ENCODE measurements around the gene PGM1. TPM values are rescaled to one million over a fixed set of nuclear protein-coding genes. Genes with fewer than 3 reads are reported as not detected.

Gene PGM1
- total RNA-seq, 8 experiments from 2014 or later: 24.4 to 50.1 (median 34.2) TPM

DNA sequence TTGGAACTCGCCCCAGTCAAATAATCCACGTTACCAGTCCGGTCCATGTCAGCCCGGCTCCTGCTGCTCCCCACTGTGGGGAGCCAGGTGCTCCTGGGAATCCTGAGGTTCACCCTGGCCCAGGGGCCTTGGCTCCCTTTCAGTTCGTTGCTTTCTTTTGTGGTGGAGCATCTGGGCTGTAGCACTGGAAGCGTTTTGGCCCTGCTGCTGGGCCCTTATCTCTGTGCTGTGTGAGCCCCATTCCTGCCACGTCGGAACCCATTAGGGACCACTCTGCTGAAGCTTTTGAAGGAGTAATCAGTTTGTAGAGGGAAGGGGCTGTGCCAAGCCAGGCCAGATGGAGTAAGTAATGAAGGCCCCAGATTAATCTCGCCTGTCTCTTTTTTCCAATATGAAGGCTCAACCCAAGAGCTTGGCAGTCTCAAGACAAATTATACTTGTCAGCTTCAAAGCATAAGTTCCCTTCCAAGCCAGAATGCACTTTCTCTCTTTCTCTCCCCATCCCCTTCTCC lies 82.3 kb downstream of the PGM1 start:
- whole genome bisulfite sequencing, 10 experiments: 20 to 100% (median 79%) methylated on average over 1 to 7 of the region's 9 CpGs; no CpG with 5 or more reads in 1 of the 10 experiments
- ATAC-seq (replicated peaks in 6 of 8): peak in 1 of 8 experiments; percentile 46

DNA sequence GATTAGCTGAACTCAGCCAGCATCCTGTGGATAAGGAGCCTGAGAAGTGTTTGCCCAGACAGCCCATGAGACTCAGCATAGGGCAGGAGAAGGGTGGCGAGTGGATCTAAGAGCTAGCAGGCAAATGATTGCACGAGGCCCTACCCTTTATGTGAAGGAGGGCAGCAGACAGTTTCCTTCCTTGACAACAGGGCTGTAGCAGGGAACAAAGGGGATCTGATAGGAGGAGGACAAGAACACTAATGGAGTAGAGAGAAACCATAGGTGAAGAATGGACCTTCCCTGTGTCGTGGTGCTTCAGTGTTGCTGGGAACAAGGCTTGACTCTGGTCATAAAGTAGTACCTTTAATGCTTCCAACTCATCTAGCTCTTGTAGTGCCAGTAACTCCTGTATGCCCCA lies 84.3 kb downstream of the PGM1 start:
- ATAC-seq (replicated peaks in 6 of 8): no peak
- WGBS, 10 experiments: 65 to 89% (median 78%) methylated on average over 2 to 3 of the region's 3 CpGs; no CpG with 5 or more reads in 3 of the 10 experiments

More for the DNA sequence above, 82.3 kb downstream of the PGM1 start:
- in situ Hi-C loops (cut with MboI; ENCODE audit: low pct_unique_long_range_greater_than_20kb in 2 of 9, low sequenced_read_pairs in 9 of 9, unreplicated experiment in 9 of 9): loop anchor here in 5 of 9 experiments (10.0 to 25.0 kb wide), 3 partner anchors 237 to 569 kb away; no protein-coding TSS in a partner anchor
- Histone ChIP-seq H3K4me3 (no peak overlapping the region), H3K4me1 (replicated peaks in 1 of 2) (no peaks in the 10 kb centered on the region), H3K27ac (no peak overlapping the region)

GRCh38 chr1:63678200-63678599 lies 85.0 kb downstream of the PGM1 start:
- in situ Hi-C loops (cut with MboI; ENCODE audit: low pct_unique_long_range_greater_than_20kb in 2 of 9, low sequenced_read_pairs in 9 of 9, unreplicated experiment in 9 of 9): loop anchor here in 5 of 9 experiments (10.0 to 25.0 kb wide), 3 partner anchors 234 to 567 kb away; no protein-coding TSS in a partner anchor

More for the DNA sequence above, 84.3 kb downstream of the PGM1 start:
- H3K4me3 ChIP-seq: no peak overlapping the region
- in situ Hi-C loops (cut with MboI; ENCODE audit: low pct_unique_long_range_greater_than_20kb in 2 of 9, low sequenced_read_pairs in 9 of 9, unreplicated experiment in 9 of 9): loop anchor here in 5 of 9 experiments (10.0 to 25.0 kb wide), 3 partner anchors 235 to 567 kb away; no protein-coding TSS in a partner anchor
- H3K4me1 ChIP-seq (replicated peaks in 1 of 2): no peaks in the 10 kb centered on the region
- no peak overlapping the region for H3K27ac ChIP-seq

GRCh38 chr1:63679076-63679475 lies 85.9 kb downstream of the PGM1 start:
- WGBS, 10 experiments: 17 to 94% (median 79%) methylated on average over 1 to 2 of the region's 2 CpGs
- no peak for ATAC-seq (replicated peaks in 6 of 8)
- in situ Hi-C loops (cut with MboI; ENCODE audit: low pct_unique_long_range_greater_than_20kb in 2 of 9, low sequenced_read_pairs in 9 of 9, unreplicated experiment in 9 of 9): loop anchor here in 5 of 9 experiments (10.0 to 25.0 kb wide), 3 partner anchors 233 to 566 kb away; no protein-coding TSS in a partner anchor
- Histone ChIP-seq H3K4me1 (replicated peaks in 1 of 2) (no peaks in the 10 kb centered on the region), H3K4me3 (no peak overlapping the region), H3K27ac (no peak overlapping the region)

More at GRCh38 chr1:63678200-63678599, 85.0 kb downstream of the PGM1 start:
- Histone ChIP-seq H3K4me3 (no peak overlapping the region), H3K4me1 (replicated peaks in 1 of 2) (no peaks in the 10 kb centered on the region), H3K27ac (no peak overlapping the region)
- ATAC-seq (replicated peaks in 6 of 8): no peak
- 67 to 71% (median 70%) methylated on average over 1 of the region's 1 CpG; no CpG with 5 or more reads in 7 of the 10 experiments for WGBS, 10 experiments

GRCh38 chr1:63679589-63679988 lies 86.4 kb downstream of the PGM1 start:
- in situ Hi-C loops (cut with MboI; ENCODE audit: low pct_unique_long_range_greater_than_20kb in 2 of 9, low sequenced_read_pairs in 9 of 9, unreplicated experiment in 9 of 9): loop anchor here in 5 of 9 experiments (10.0 to 25.0 kb wide), 3 partner anchors 233 to 565 kb away; no protein-coding TSS in a partner anchor

DNA sequence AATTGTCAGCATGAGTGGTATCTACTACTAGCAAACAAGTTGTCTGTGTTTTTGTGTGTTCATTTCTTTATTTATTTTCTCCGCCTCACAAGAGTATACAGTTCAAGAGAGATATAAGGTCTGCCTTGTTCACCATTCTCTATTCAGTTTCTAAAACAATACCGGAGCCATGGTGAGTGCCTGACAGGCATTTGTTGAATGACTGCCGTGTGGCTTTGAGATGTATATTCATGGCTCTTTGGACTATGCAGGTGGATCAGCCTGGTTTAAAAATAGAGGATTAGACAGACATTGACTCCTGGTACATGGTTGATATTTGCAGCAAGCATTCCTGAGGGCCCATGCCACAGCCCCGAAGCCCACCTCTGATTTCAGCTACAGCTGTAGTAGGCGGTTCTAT lies 89.7 kb downstream of the PGM1 start:
- no peak for ATAC-seq (replicated peaks in 6 of 8)
- in situ Hi-C loops (cut with MboI; ENCODE audit: low pct_unique_long_range_greater_than_20kb in 2 of 9, low sequenced_read_pairs in 9 of 9, unreplicated experiment in 9 of 9): loop anchor here in 5 of 9 experiments (25.0 kb wide), 2 partner anchors 229 to 454 kb away; no protein-coding TSS in a partner anchor
- Histone ChIP-seq H3K4me1 (replicated peaks in 1 of 2) (no peaks in the 10 kb centered on the region), H3K27ac (no peak overlapping the region), H3K4me3 (no peak overlapping the region)
- 58 to 100% (median 67%) methylated on average over 1 to 5 of the region's 5 CpGs; no CpG with 5 or more reads in 3 of the 10 experiments for whole genome bisulfite sequencing, 10 experiments

More at GRCh38 chr1:63679589-63679988, 86.4 kb downstream of the PGM1 start:
- Histone ChIP-seq H3K4me3 (no peak overlapping the region), H3K27ac (no peak overlapping the region), H3K4me1 (replicated peaks in 1 of 2) (no peaks in the 10 kb centered on the region)
- ATAC-seq (replicated peaks in 6 of 8): no peak
- WGBS, 10 experiments: 40 to 100% (median 79%) methylated on average over 1 to 3 of the region's 3 CpGs; no CpG with 5 or more reads in 2 of the 10 experiments

DNA sequence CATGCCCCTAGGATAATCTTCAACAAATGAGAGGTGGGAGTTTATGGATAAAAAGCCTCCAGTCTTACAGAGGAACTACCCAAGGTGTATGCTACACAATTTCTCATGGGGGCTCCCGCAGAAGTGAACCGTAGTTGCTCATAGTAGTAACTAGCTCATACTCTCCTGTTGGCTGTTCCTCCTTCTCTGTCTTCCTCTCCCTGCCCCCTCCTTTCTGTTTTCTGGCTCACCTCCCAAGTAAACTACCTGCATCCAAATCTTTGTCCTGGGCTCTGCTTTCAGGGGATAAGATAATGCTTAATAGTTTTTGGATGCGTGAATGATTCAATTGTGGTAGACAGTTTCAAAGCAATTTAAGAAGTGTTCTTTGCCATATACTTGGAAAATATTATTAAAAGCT lies 90.5 kb downstream of the PGM1 start:
- no peak overlapping the region for H3K4me3 ChIP-seq
- 83 to 100% (median 100%) methylated on average over 1 to 3 of the region's 3 CpGs; no CpG with 5 or more reads in 1 of the 10 experiments for WGBS, 10 experiments
- no peak for ATAC-seq (replicated peaks in 6 of 8)
- no peaks in the 10 kb centered on the region for H3K4me1 ChIP-seq (replicated peaks in 1 of 2)
- H3K27ac ChIP-seq: no peak overlapping the region
- in situ Hi-C loops (cut with MboI; ENCODE audit: low pct_unique_long_range_greater_than_20kb in 2 of 9, low sequenced_read_pairs in 9 of 9, unreplicated experiment in 9 of 9): loop anchor here in 5 of 9 experiments (25.0 kb wide), 2 partner anchors 229 to 454 kb away; no protein-coding TSS in a partner anchor

DNA sequence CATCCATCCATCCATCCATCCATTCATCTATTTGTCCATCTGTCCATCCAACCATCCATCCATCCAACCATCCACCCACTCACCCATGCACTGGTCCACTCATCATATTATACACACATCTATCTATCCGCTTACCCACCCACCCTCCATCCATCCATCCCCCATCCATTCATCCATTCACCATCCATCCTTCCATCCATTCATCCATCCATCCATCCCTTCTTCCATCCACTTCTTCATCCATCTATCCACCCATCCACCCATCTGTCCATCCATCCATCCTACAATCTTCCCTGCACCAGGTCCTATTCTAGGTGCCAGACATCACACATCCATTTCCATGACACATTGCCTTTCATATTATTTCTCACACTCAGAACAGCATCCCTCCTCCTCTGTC lies 93.5 kb downstream of the PGM1 start:
- peaks cover 0 to 3% of the 10 kb centered on the region in 2 donors for H3K4me1 ChIP-seq (replicated peaks in 1 of 2)
- no peak for ATAC-seq (replicated peaks in 6 of 8)
- H3K4me3 ChIP-seq: no peak overlapping the region
- 80 to 100% (median 100%) methylated on average over 1 of the region's 1 CpG; no CpG with 5 or more reads in 7 of the 10 experiments for WGBS, 10 experiments
- in situ Hi-C loops (cut with MboI; ENCODE audit: low pct_unique_long_range_greater_than_20kb in 2 of 9, low sequenced_read_pairs in 9 of 9, unreplicated experiment in 9 of 9): loop anchor here in 5 of 9 experiments (25.0 kb wide), 2 partner anchors 226 to 451 kb away; no protein-coding TSS in a partner anchor
- H3K27ac ChIP-seq: no peak overlapping the region

- WGBS, 10 experiments: 0 to 93% (median 76%) methylated on average over 2 to 6 of the region's 6 CpGs
- H3K4me1 ChIP-seq (replicated peaks in 1 of 2): peaks cover 0 to 12% of the 10 kb centered on the region in 2 donors
- H3K27ac ChIP-seq: no peak overlapping the region
- ATAC-seq (replicated peaks in 6 of 8): peak in 2 of 8 experiments; percentile 57 to 61
- H3K4me3 ChIP-seq: no peak overlapping the region
- in situ Hi-C loops (cut with MboI; ENCODE audit: low pct_unique_long_range_greater_than_20kb in 2 of 9, low sequenced_read_pairs in 9 of 9, unreplicated experiment in 9 of 9): loop anchor here in 5 of 9 experiments (25.0 kb wide), 2 partner anchors 224 to 449 kb away; no protein-coding TSS in a partner anchor
Observed at GRCh38 chr1:63688302-63688890, 95.2 kb downstream of the PGM1 start.

GRCh38 chr1:63690966-63691700 lies 97.9 kb downstream of the PGM1 start:
- peak in 2 of 8 experiments; percentile 4 to 6 for ATAC-seq (replicated peaks in 6 of 8)
- no peak overlapping the region for H3K27ac ChIP-seq
- no peak overlapping the region for H3K4me3 ChIP-seq
- whole genome bisulfite sequencing, 10 experiments: 50 to 100% (median 83%) methylated on average over 1 to 6 of the region's 6 CpGs; no CpG with 5 or more reads in 1 of the 10 experiments
- in situ Hi-C loops (cut with MboI; ENCODE audit: low pct_unique_long_range_greater_than_20kb in 2 of 9, low sequenced_read_pairs in 9 of 9, unreplicated experiment in 9 of 9): loop anchor here in 5 of 9 experiments (25.0 kb wide), 2 partner anchors 221 to 446 kb away; no protein-coding TSS in a partner anchor
- H3K4me1 ChIP-seq (replicated peaks in 1 of 2): peaks cover 0 to 12% of the 10 kb centered on the region in 2 donors

DNA sequence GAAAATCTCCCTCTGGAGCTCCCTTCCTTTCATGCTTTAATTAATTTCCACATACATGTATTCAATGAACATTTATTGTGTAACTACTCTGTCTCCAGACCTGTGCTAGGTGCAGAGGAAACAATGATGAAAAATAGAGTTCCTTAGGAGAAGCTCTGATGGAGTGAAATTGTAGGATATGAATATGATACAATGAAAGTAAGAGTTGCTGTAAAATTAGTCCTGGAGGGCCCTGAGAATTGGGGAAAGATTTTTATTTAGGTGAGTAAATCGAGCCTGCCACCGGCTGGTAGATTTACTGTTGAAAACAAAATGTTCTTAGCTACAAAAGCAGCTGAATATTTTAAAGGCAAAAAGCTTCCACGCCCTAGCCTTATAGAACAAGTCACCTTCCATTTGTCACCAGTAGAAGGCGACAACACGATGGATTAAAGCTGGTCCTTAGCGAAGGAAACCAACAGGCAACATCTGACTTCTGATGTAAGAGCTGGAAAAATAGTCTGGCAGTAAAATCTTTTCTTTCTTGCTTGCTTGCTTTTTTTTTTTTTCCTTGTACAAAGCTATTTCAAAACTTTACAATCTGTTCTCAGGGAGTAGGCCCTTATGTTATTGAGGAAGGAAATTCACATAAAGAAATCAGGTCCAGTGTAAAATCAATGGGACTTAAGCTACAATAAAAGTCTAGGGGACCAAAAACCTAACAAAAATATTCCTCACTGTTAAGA lies 98.7 kb downstream of the PGM1 start:
- in situ Hi-C loops (cut with MboI; ENCODE audit: low pct_unique_long_range_greater_than_20kb in 2 of 9, low sequenced_read_pairs in 9 of 9, unreplicated experiment in 9 of 9): loop anchor here in 5 of 9 experiments (25.0 kb wide), 2 partner anchors 220 to 445 kb away; no protein-coding TSS in a partner anchor
- 0 to 9% (median 5%) methylated on average over 1 to 6 of the region's 6 CpGs for WGBS, 10 experiments
- Histone ChIP-seq H3K27ac (peak overlapping the region in 1 of 2 donors; percentile 38), H3K4me1 (replicated peaks in 1 of 2) (peaks cover 0 to 12% of the 10 kb centered on the region in 2 donors), H3K4me3 (no peak overlapping the region)
- peak; percentile 88 to 97 (median 90) for ATAC-seq (replicated peaks in 6 of 8)
